ENCODE results near the gene PAX8.

GRCh38 chr2:113291191-113291590, 12.5 kb upstream of the PAX8 start:
- no peak for TF ChIP-seq CTCF (IDR thresholded peaks at IDR 0.05)
- TF ChIP-seq POLR2AphosphoS5 (IDR thresholded peaks at IDR 0.05) = no peak
- TF ChIP-seq POLR2A (IDR thresholded peaks at IDR 0.05) = no peak
- TF ChIP-seq EP300 (IDR thresholded peaks at IDR 0.05) = no peak
